C4-2B (cell line): ENCODE measurements around the gene SLC6A7.

Source experiments
- CTCF ChIP-seq: fragments of 450-650 bp; conservative IDR thresholded peaks from 2 replicates; pipeline ENCODE4 v1.5.1; 2017; ENCODE audit warnings: mild to moderate bottlenecking
- ZFX ChIP-seq: fragments of 450-650 bp; IDR thresholded peaks from 2 replicates; pipeline ENCODE4 v1.6.1; 2017

GRCh38 chr5:150221471-150221870 lies 31.6 kb downstream of the SLC6A7 start:
- no peak for TF ChIP-seq CTCF
- TF ChIP-seq ZFX = no peak
